Stimulated activated naive CD8-positive, alpha-beta T cell treated with anti-CD3 and anti-CD28 coated beads, Interleukin-15, amount 100 ng/mL, for 72 hours (primary cell): ENCODE results near the gene RRN3.
"Not testable (repeated sequence)": the region's sequence is repeated elsewhere in the genome, so short reads cannot be mapped to it uniquely, and the experiment has no call there.

Experiments
- ATAC-seq: fragments of 150-1000 bp; cut with Tn5 transposase; 2 replicates; pipeline ENCODE4 v1.10.0; 2021; ENCODE audit warnings: mild to moderate bottlenecking, moderate library complexity
- DNase-seq, 2 donors: peaks; one replicate each; pipeline ENCODE4 v3.0.0; 2021 to 2022
- H3K27ac Mint-ChIP-seq, 2 donors: one replicate each; pipeline ENCODE4 v1.8.0; 2022; ENCODE audit warnings: mild to moderate bottlenecking in 2 of 2, mixed read lengths in 2 of 2, moderate library complexity in 2 of 2
- H3K27me3 Mint-ChIP-seq: one replicate; pipeline ENCODE4 v1.8.0; 2022; ENCODE audit warnings: mixed read lengths
- H3K4me1 Mint-ChIP-seq: one replicate; pipeline ENCODE4 v1.8.0; 2022; ENCODE audit warnings: mild to moderate bottlenecking, mixed read lengths
- H3K4me3 Mint-ChIP-seq, 2 donors: one replicate each; pipeline ENCODE4 v1.8.0; 2022; ENCODE audit warnings: mild to moderate bottlenecking in 2 of 2, mixed read lengths in 2 of 2, moderate library complexity in 1 of 2
- H3K9me3 Mint-ChIP-seq, 2 donors: one replicate each; pipeline ENCODE4 v1.8.0; 2022; ENCODE audit warnings: mixed read lengths in 2 of 2

Gene RRN3

GRCh38 chr16:15062085-15062810 is 31.8 kb downstream of the RRN3 start:
- not testable (repeated sequence) for H3K4me3 Mint-ChIP-seq, DNase-seq, H3K4me1 Mint-ChIP-seq, ATAC-seq, H3K9me3 Mint-ChIP-seq, H3K27me3 Mint-ChIP-seq
- H3K27ac Mint-ChIP-seq, result peak overlapping the region; percentile 3 to 11

- H3K27ac Mint-ChIP-seq, result no peak overlapping the region
- ATAC-seq (no peak), DNase-seq (no peak)
- no peak overlapping the region for H3K4me3 Mint-ChIP-seq
- peaks cover 18% of the 10 kb centered on the region for H3K4me1 Mint-ChIP-seq
- H3K9me3 Mint-ChIP-seq, result no peaks in the 10 kb centered on the region
- no peaks in the 10 kb centered on the region for H3K27me3 Mint-ChIP-seq
Measured at GRCh38 chr16:15059324-15059723, 34.7 kb downstream of the RRN3 start.

- ATAC-seq (no peak), DNase-seq (no peak)
- Mint-ChIP-seq H3K9me3 (no peaks in the 10 kb centered on the region), H3K27ac (no peak overlapping the region), H3K4me3 (no peak overlapping the region), H3K27me3 (no peaks in the 10 kb centered on the region), H3K4me1 (peaks cover 24% of the 10 kb centered on the region)
Measured at GRCh38 chr16:15057681-15058417, 36.2 kb downstream of the RRN3 start.

GRCh38 chr16:15055141-15056053 is 38.7 kb downstream of the RRN3 start:
- H3K9me3 Mint-ChIP-seq, result no peaks in the 10 kb centered on the region

GRCh38 chr16:15054357-15055140 is 39.5 kb downstream of the RRN3 start:
- ATAC-seq (no peak), DNase-seq (no peak)
- H3K4me3 Mint-ChIP-seq, result peak overlapping the region; percentile 82 to 89
- H3K27ac Mint-ChIP-seq, result peak overlapping the region; percentile 87 to 90
- H3K4me1 Mint-ChIP-seq, result peaks cover 30% of the 10 kb centered on the region
- no peaks in the 10 kb centered on the region for H3K27me3 Mint-ChIP-seq
- H3K9me3 Mint-ChIP-seq, result no peaks in the 10 kb centered on the region

More at GRCh38 chr16:15055141-15056053, 38.7 kb downstream of the RRN3 start:
- no peaks in the 10 kb centered on the region for H3K27me3 Mint-ChIP-seq
- H3K27ac Mint-ChIP-seq, result peak overlapping the region; percentile 87 to 90
- peaks cover 30% of the 10 kb centered on the region for H3K4me1 Mint-ChIP-seq
- ATAC-seq, result peak; percentile 85
- peak in 1 of 2 donors; percentile 79 for DNase-seq
- peak overlapping the region; percentile 82 to 89 for H3K4me3 Mint-ChIP-seq

- H3K27ac Mint-ChIP-seq, result no peak overlapping the region
- ATAC-seq, result no peak
- no peaks in the 10 kb centered on the region for H3K27me3 Mint-ChIP-seq
- no peaks in the 10 kb centered on the region for H3K9me3 Mint-ChIP-seq
- no peak for DNase-seq
- peaks cover 30% of the 10 kb centered on the region for H3K4me1 Mint-ChIP-seq
- H3K4me3 Mint-ChIP-seq, result peak overlapping the region in 1 of 2 donors; percentile 82
Measured at GRCh38 chr16:15053904-15054303, 40.2 kb downstream of the RRN3 start.

GRCh38 chr16:15052747-15053476 is 41.2 kb downstream of the RRN3 start:
- ATAC-seq, result no peak
- H3K4me3 Mint-ChIP-seq, result no peak overlapping the region
- H3K4me1 Mint-ChIP-seq, result peaks cover 30% of the 10 kb centered on the region
- H3K27me3 Mint-ChIP-seq, result no peaks in the 10 kb centered on the region
- H3K9me3 Mint-ChIP-seq, result no peaks in the 10 kb centered on the region
- H3K27ac Mint-ChIP-seq, result no peak overlapping the region
- no peak for DNase-seq

- ATAC-seq (no peak), DNase-seq (no peak)
- Mint-ChIP-seq H3K27ac (no peak overlapping the region), H3K9me3 (no peaks in the 10 kb centered on the region), H3K4me1 (peaks cover 26% of the 10 kb centered on the region), H3K27me3 (no peaks in the 10 kb centered on the region), H3K4me3 (no peak overlapping the region)
Measured at GRCh38 chr16:15051387-15051951, 42.6 kb downstream of the RRN3 start.

- not testable (repeated sequence) for ATAC-seq, H3K4me3 Mint-ChIP-seq, H3K27ac Mint-ChIP-seq, H3K27me3 Mint-ChIP-seq, DNase-seq, H3K9me3 Mint-ChIP-seq
- peaks cover 20% of the 10 kb centered on the region for H3K4me1 Mint-ChIP-seq
Measured at GRCh38 chr16:15050440-15050839, 43.6 kb downstream of the RRN3 start.

- ATAC-seq (no peak), DNase-seq (no peak)
- Mint-ChIP-seq H3K9me3 (no peaks in the 10 kb centered on the region), H3K4me3 (no peak overlapping the region), H3K27me3 (no peaks in the 10 kb centered on the region), H3K27ac (no peak overlapping the region), H3K4me1 (peaks cover 15% of the 10 kb centered on the region)
Measured at GRCh38 chr16:15049581-15050180, 44.4 kb downstream of the RRN3 start.

- Mint-ChIP-seq H3K27me3 (no peaks in the 10 kb centered on the region), H3K4me3 (no peak overlapping the region), H3K9me3 (no peaks in the 10 kb centered on the region), H3K27ac (peak overlapping the region in 1 of 2 donors; percentile 91), H3K4me1 (peaks cover 2% of the 10 kb centered on the region)
- no peak for ATAC-seq
- DNase-seq, result no peak
Measured at GRCh38 chr16:15046692-15047376, 47.2 kb downstream of the RRN3 start.

GRCh38 chr16:15045270-15045669 is 48.8 kb downstream of the RRN3 start:
- not testable (repeated sequence) for H3K4me1 Mint-ChIP-seq, DNase-seq, H3K27ac Mint-ChIP-seq, ATAC-seq, H3K27me3 Mint-ChIP-seq, H3K4me3 Mint-ChIP-seq, H3K9me3 Mint-ChIP-seq

GRCh38 chr16:15044286-15044685 is 49.8 kb downstream of the RRN3 start:
- Mint-ChIP-seq H3K27me3 (no peaks in the 10 kb centered on the region), H3K27ac (peak overlapping the region in 1 of 2 donors; percentile 65), H3K4me3 (no peak overlapping the region), H3K4me1 (no peaks in the 10 kb centered on the region), H3K9me3 (no peaks in the 10 kb centered on the region)
- ATAC-seq (no peak), DNase-seq (no peak)
